ENCODE data around the gene PCDH15. TPM values are rescaled to one million over a fixed set of nuclear protein-coding genes. Genes with fewer than 3 reads are reported as not detected.

Gene PCDH15
- total and polyA plus RNA-seq, 2 of the 8 experiments (the other 6 are each of a cell fraction or from before 2014, with no cell fraction given), result 0.11 TPM; not detected in 1

DNA sequence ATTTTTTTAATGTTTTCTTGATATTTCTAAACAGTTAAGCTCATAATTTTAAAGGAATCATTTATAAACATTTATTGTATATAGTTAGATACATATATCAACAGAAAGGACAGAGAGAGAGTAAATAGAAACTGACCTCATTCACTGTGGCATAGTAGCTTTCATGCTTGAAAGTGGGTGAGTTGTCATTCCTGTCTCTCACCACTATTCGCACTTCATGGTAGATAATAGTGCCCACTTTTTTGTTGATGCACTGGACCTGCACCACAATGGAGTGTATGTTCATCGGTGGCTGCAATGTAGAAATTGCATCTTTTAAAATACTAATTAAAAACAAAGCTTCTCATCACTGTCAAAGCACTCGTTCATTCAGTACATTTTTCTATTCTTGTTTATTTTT lies 432.0 kb downstream of the PCDH15 start:
- Histone ChIP-seq H2BK120ac (replicated peaks; ENCODE audit: low read depth, low read length) (no peak overlapping the region), H3K9me3 (ENCODE audit: insufficient read depth in 2 of 2, low read depth in 1 of 2, low read length in 1 of 2) (no peaks in the 10 kb centered on the region), H3K4me3 (ENCODE audit: extremely low read depth in 1 of 4, insufficient read depth in 2 of 4, low read depth in 3 of 4, low read length in 4 of 4) (no peak overlapping the region), H3K79me1 (ENCODE audit: low read depth, low read length) (no peaks in the 10 kb centered on the region), H3K9ac (replicated peaks in 1 of 4; ENCODE audit: extremely low read depth in 1 of 4, low read depth in 3 of 4, low read length in 3 of 4) (no peak overlapping the region), H3K4ac (replicated peaks; ENCODE audit: insufficient read length, low read depth, low read length) (no peak overlapping the region), H3K18ac (ENCODE audit: extremely low read depth, low read length) (no peak overlapping the region), H3K36me3 (ENCODE audit: control insufficient read depth in 2 of 4, insufficient read depth in 4 of 4, low read length in 3 of 4) (no peaks in the 10 kb centered on the region), H2BK12ac (ENCODE audit: low read depth, low read length) (no peak overlapping the region), H2AFZ (ENCODE audit: low read length) (no peak overlapping the region), H4K5ac (ENCODE audit: insufficient read length, low read depth, low read length) (no peak overlapping the region), H3K23ac (ENCODE audit: insufficient read length) (no peak overlapping the region), H3K27ac (ENCODE audit: low read depth, low read length) (no peak overlapping the region), H4K91ac (replicated peaks; ENCODE audit: insufficient read length, low read length) (no peak overlapping the region), H4K8ac (ENCODE audit: extremely low read depth, insufficient read depth, low read length) (no peak overlapping the region), H3K27me3 (replicated peaks in 1 of 4; ENCODE audit: control insufficient read depth in 3 of 4, extremely low read depth in 1 of 4, insufficient read depth in 3 of 4, low read length in 3 of 4) (no peaks in the 10 kb centered on the region), H3K56ac (replicated peaks; ENCODE audit: insufficient read length, low read depth, low read length) (no peak overlapping the region), H3K79me2 (ENCODE audit: control insufficient read depth in 1 of 2, insufficient read depth in 2 of 2, low read length in 2 of 2) (no peaks in the 10 kb centered on the region), H2BK20ac (ENCODE audit: low read length) (no peak overlapping the region), H2BK15ac (ENCODE audit: low read length) (no peak overlapping the region), H3K14ac (ENCODE audit: insufficient read length) (no peak overlapping the region), H3K23me2 (ENCODE audit: low read depth, low read length) (no peaks in the 10 kb centered on the region), H2BK5ac (ENCODE audit: low read depth, low read length) (no peak overlapping the region), H3K4me2 (ENCODE audit: insufficient read depth in 1 of 2, low read depth in 2 of 2, low read length in 2 of 2) (no peak overlapping the region), H4K20me1 (replicated peaks in 1 of 2; ENCODE audit: control insufficient read depth in 1 of 2, insufficient read depth in 2 of 2, low read length in 2 of 2) (no peaks in the 10 kb centered on the region), H2AK5ac (ENCODE audit: low read depth, low read length) (no peak overlapping the region), H3K4me1 (replicated peaks in 1 of 4; ENCODE audit: control insufficient read depth in 3 of 4, insufficient read depth in 4 of 4, low read length in 3 of 4) (no peaks in the 10 kb centered on the region)
- 92% methylated on average over 3 of the region's 3 CpGs; no CpG with 5 or more reads in 1 of the 2 experiments for WGBS, 2 experiments (ENCODE audit: extremely low coverage in 1 of 2, insufficient coverage in 1 of 2, insufficient read length in 1 of 2, insufficient replicate concordance in 2 of 2, low coverage in 1 of 2, low lambda C conversion rate in 2 of 2, missing lambda C conversion rate in 1 of 2)
- TF ChIP-seq CBX8 (IDR thresholded peaks at IDR 0.05; ENCODE audit: borderline replicate concordance, low read depth, low read length), result no peak
- 0 out of 4 replicates have a peak, but pooled peaks of 1 of the 2 experiments have one; percentile 6 for TF ChIP-seq RAD21 (IDR thresholded peaks at IDR 0.05 in 1 of 2, conservative IDR thresholded peaks at IDR 0.05 in 1 of 2; ENCODE audit: low read depth in 2 of 2, low read length in 2 of 2)
- CTCF ChIA-PET (ENCODE audit: partially characterized antibody), result interaction anchor here (1.2 kb wide), 1 partner anchor 14 kb away, joined by 3 read pairs; no protein-coding TSS in a partner anchor
- DNase-seq (ENCODE audit: low read depth in 1 of 2, low spot score in 2 of 2) (no peak), FAIRE-seq (no peak)
- POLR2A ChIA-PET (ENCODE audit: partially characterized antibody), result no interaction called here
